ENCODE results near the gene SLC43A1. TPM values are rescaled to one million over a fixed set of nuclear protein-coding genes. Genes with fewer than 3 reads are reported as not detected.

Gene SLC43A1
- total RNA-seq, 1 donor from 2014 or later, result 48.5 TPM

- DNase-seq (ENCODE audit: low spot score, unreplicated experiment), result no peak
- Mint-ChIP-seq H3K4me1 (ENCODE audit: low read depth) (peaks cover 50% of the 10 kb centered on the region), H3K27me3 (no peaks in the 10 kb centered on the region), H3K36me3 (ENCODE audit: insufficient read depth) (peaks cover 5% of the 10 kb centered on the region), H3K9me3 (ENCODE audit: low read depth) (no peaks in the 10 kb centered on the region), H3K4me3 (ENCODE audit: low read depth) (no peak overlapping the region), H3K27ac (peak overlapping the region; percentile 17)
- TF ChIP-seq CTCF (IDR thresholded peaks at IDR 0.05; ENCODE audit: unreplicated experiment), result no peak
Measured at GRCh38 chr11:57502376-57502775, 13.1 kb downstream of the SLC43A1 start.

GRCh38 chr11:57501953-57502352 lies 13.5 kb downstream of the SLC43A1 start:
- Mint-ChIP-seq H3K4me1 (ENCODE audit: low read depth) (peaks cover 54% of the 10 kb centered on the region), H3K27ac (peak overlapping the region; percentile 17), H3K4me3 (ENCODE audit: low read depth) (no peak overlapping the region), H3K36me3 (ENCODE audit: insufficient read depth) (peaks cover 5% of the 10 kb centered on the region), H3K27me3 (no peaks in the 10 kb centered on the region), H3K9me3 (ENCODE audit: low read depth) (no peaks in the 10 kb centered on the region)
- TF ChIP-seq CTCF (IDR thresholded peaks at IDR 0.05; ENCODE audit: unreplicated experiment), result no peak
- no peak for DNase-seq (ENCODE audit: low spot score, unreplicated experiment)

- H3K27ac Mint-ChIP-seq, result peak overlapping the region; percentile 92
- no peak overlapping the region for H3K4me3 Mint-ChIP-seq (ENCODE audit: low read depth)
- peaks cover 7% of the 10 kb centered on the region for H3K36me3 Mint-ChIP-seq (ENCODE audit: insufficient read depth)
- no peaks in the 10 kb centered on the region for H3K27me3 Mint-ChIP-seq
- no peak for TF ChIP-seq CTCF (IDR thresholded peaks at IDR 0.05; ENCODE audit: unreplicated experiment)
- H3K9me3 Mint-ChIP-seq (ENCODE audit: low read depth), result no peaks in the 10 kb centered on the region
- H3K4me1 Mint-ChIP-seq (ENCODE audit: low read depth), result peaks cover 65% of the 10 kb centered on the region
- no peak for DNase-seq (ENCODE audit: low spot score, unreplicated experiment)
Measured at GRCh38 chr11:57500926-57501325, 14.6 kb downstream of the SLC43A1 start.

GRCh38 chr11:57500515-57500914 lies 15.0 kb downstream of the SLC43A1 start:
- Mint-ChIP-seq H3K36me3 (ENCODE audit: insufficient read depth) (peaks cover 8% of the 10 kb centered on the region), H3K9me3 (ENCODE audit: low read depth) (no peaks in the 10 kb centered on the region), H3K4me1 (ENCODE audit: low read depth) (peaks cover 67% of the 10 kb centered on the region), H3K4me3 (ENCODE audit: low read depth) (peak overlapping the region; percentile 35), H3K27ac (peak overlapping the region; percentile 92), H3K27me3 (no peaks in the 10 kb centered on the region)
- TF ChIP-seq CTCF (IDR thresholded peaks at IDR 0.05; ENCODE audit: unreplicated experiment), result no peak
- no peak for DNase-seq (ENCODE audit: low spot score, unreplicated experiment)

GRCh38 chr11:57499983-57500461 lies 15.5 kb downstream of the SLC43A1 start:
- TF ChIP-seq CTCF (IDR thresholded peaks at IDR 0.05; ENCODE audit: unreplicated experiment), result no peak
- peak overlapping the region; percentile 35 for H3K4me3 Mint-ChIP-seq (ENCODE audit: low read depth)
- peaks cover 67% of the 10 kb centered on the region for H3K4me1 Mint-ChIP-seq (ENCODE audit: low read depth)
- no peaks in the 10 kb centered on the region for H3K27me3 Mint-ChIP-seq
- H3K27ac Mint-ChIP-seq, result peak overlapping the region; percentile 92
- no peak for DNase-seq (ENCODE audit: low spot score, unreplicated experiment)
- peaks cover 8% of the 10 kb centered on the region for H3K36me3 Mint-ChIP-seq (ENCODE audit: insufficient read depth)
- no peaks in the 10 kb centered on the region for H3K9me3 Mint-ChIP-seq (ENCODE audit: low read depth)

Measured in progenitor cell of endocrine pancreas (in vitro differentiated cells).